Measurements from ENCODE around the gene CBLIF.
"Not testable (repeated sequence)": the region's sequence is repeated elsewhere in the genome, so short reads cannot be mapped to it uniquely, and the experiment has no call there.

Gene CBLIF

GRCh38 chr11:59845399-59845798 is at the start of gene CBLIF:
TSS of gene CBLIF (minus strand) at chr11:59845499. CDS start at chr11:59845453, 46 bp downstream.
- DNase-seq (ENCODE audit: low spot score), result no peak

GRCh38 chr11:59894616-59895015 is 49.3 kb upstream of the CBLIF start:
- no peak for DNase-seq (ENCODE audit: low spot score)

DNA sequence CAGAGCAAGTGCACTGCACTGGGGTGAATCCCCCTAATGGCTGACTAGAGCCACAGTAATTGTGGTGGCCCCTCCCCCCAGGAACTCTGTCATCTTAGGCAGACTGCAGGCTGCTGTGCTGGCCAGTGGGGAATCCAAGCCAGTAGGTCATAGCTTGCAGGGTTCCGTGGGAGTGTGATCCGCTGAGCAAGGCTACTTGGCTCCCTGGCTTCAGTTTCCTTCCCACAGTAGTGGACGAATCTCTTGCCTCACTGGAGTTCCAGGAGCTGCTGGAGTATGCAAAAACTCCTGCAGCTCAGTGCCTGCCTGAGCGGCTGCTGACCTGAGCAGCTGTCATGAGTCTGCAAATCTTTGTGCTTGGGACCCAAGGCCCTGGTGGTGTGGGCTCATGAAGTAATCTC is 46.5 kb upstream of the CBLIF start:
- no peak for DNase-seq (ENCODE audit: low spot score)

GRCh38 chr11:59887156-59887555 is 41.9 kb upstream of the CBLIF start:
- DNase-seq (ENCODE audit: low spot score), result not testable (repeated sequence)

- DNase-seq (ENCODE audit: low spot score), result no peak
Measured at GRCh38 chr11:59883597-59883996, 38.3 kb upstream of the CBLIF start.

DNA sequence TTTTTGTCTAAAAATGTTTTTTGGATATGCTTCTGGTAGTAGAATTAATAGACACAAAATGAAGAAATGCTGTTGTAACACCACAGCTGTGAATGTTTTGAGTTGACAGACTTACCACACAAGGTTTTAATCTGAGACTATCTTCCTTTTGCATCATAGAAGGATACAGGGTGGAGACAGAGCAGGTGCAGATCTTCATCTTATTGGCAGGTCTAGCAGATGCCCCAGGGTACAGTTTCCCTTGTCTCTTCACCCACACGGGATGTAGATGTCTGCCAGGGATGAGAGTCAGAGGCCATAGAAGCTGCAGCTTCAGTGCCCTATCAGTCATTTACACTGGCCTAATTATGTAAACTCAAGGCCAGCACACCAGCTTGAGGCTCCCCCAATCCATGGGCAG is 34.3 kb upstream of the CBLIF start:
- DNase-seq (ENCODE audit: low spot score), result no peak

- DNase-seq (ENCODE audit: low spot score), result no peak
Measured at GRCh38 chr11:59878575-59878974, 33.3 kb upstream of the CBLIF start, which contains the start of gene OOSP3. TSS of gene OOSP3 (plus strand) at chr11:59878782. CDS start at chr11:59878809, 27 bp downstream.

DNA sequence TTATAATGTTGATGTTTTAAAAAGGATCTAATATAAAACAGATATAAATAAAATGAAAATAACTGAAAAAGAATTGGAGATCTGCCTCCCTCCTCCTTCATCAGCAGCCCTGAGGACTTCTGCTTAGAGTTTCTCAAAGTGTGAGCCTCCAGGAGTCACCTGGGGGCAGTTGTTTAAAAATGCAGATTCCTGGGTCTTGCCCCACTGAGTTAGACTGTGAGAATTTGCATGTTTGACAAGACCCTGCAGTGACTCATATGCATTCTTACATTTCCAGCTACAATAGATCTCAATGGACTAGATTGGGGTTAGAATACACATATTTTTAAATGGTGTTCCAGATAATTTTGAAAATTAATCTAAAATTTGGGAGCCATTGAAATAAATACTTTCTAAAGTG is 32.5 kb upstream of the CBLIF start:
- no peak for DNase-seq (ENCODE audit: low spot score)

GRCh38 chr11:59877325-59877724 is 32.0 kb upstream of the CBLIF start:
- DNase-seq (ENCODE audit: low spot score), result no peak

DNA sequence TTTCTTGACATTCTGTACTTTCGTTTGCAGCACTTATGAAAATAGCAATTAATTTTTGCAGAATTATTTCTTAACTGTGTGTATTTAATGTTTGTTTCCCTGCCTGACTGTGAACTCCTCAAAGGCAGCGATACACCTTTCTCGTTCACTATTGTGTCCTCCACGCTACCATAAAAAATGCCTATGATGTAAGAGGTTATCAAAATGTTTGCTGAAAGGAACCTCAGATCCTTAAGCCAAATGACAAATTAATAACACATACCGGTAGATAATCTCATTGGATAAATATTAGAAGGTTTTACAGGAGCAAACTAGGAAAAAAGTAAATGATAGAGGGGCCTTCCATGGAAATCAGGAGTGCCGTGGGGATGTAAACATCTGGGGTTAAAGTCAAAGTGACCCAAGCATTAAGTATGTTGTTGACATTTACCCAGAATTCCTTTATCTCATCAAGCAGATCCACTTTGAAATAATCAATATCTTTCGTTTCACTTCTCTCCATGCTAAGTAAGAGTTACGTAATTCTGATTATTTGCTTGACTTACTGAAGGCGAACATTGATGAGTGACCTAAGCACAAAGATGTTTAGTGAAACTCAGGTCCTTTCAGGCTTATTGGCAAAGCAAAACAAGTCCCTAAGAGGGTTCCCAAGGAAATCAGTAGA is 30.7 kb upstream of the CBLIF start:
- DNase-seq (ENCODE audit: low spot score), result no peak

GRCh38 chr11:59872076-59872475 is 26.8 kb upstream of the CBLIF start:
- DNase-seq (ENCODE audit: low spot score), result no peak

DNA sequence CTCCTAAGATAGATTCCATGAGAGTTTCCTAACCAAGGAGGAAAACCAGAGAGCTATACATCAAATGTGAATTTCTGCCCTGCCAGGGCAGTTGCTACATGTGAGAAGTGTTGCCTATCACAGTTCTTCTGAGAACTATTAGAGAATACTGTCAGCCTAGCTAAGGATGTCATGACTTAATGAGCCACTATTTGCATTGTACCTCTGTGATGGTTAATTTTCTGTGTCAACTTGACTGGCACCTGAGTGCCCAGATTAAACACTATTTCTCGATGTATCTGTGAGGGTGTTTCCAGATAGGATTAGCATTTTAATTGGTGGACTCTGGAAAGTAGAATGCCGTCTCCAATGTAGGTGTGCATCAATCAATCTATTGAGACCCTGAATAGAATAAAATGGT is 22.6 kb upstream of the CBLIF start:
- no peak for DNase-seq (ENCODE audit: low spot score)

DNA sequence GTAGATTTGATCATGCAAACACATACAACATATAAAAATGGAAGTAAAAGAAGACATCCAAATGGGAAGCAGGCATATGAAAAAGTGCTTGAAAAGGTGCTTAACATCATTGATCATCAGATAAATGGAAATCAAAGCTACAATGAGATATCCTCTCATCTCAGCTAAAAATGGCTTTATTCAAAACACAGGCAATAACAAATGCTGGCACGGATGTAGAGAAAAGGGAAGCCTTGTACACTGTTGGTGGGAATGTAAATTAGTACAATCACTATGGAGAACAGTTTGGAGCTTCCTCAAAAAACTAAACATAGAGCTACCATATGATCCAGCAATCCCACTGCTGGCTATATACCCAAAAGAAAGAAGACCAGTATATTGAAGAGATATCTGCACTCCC is 21.5 kb upstream of the CBLIF start:
- no peak for DNase-seq (ENCODE audit: low spot score)

GRCh38 chr11:59866397-59866796 is 21.1 kb upstream of the CBLIF start, which contains the start of gene TCN1:
TSS of gene TCN1 (minus strand) at chr11:59866487. CDS start at chr11:59866470, 17 bp downstream.
- DNase-seq (ENCODE audit: low spot score), result no peak

- no peak for DNase-seq (ENCODE audit: low spot score)
Measured at GRCh38 chr11:59865031-59865430, 19.7 kb upstream of the CBLIF start.

- no peak for DNase-seq (ENCODE audit: low spot score)
Measured at GRCh38 chr11:59862252-59862651, 17.0 kb upstream of the CBLIF start.

GRCh38 chr11:59859673-59860072 is 14.4 kb upstream of the CBLIF start:
- DNase-seq (ENCODE audit: low spot score), result no peak

DNA sequence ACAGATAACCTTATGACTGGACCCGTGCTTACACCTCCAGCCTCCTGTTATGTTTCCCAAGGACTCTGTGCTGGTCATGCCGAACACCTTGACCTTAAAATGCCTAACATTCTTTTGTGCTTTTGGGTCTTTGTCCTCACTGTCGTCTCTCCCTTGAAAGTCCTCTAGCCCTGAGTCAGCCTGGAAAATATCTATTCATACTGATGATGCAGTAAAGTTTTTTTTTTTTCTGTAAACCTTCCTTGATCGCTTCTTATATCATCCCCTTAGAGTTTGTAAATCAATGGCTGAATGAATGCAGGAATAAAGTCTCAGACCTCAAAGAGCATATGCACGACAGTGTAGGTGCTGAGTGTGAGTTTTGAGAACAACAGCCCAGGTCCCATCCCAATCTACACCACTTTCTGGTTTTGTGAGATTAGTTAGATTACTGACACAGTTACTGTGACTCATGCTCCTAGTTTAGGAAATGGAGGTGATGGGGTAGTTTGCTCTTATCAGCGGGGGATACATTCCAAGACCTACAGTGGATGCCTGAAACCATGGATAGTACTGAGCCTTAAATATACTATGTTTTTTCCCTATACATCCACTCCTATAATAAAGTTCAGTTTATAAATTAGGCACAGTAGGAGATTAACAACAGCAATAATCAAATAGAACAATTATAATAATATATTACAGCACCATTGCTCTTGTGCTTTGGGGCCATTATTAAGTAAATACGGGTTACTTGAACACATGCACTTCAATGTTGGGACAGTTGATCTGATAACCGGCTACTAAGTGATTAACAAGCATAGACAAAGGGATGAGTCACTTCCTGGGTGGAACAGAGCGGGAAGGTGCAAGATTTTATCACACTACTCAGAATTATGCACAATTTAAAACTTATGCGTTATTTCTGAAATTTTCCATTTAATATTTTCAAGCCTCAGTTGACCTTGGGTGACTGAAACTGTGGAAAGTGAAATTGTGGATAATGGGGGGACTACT is 12.4 kb upstream of the CBLIF start:
- DNase-seq (ENCODE audit: low spot score), result no peak

- no peak for DNase-seq (ENCODE audit: low spot score)
Measured at GRCh38 chr11:59854871-59855270, 9.6 kb upstream of the CBLIF start.

- not testable (repeated sequence) for DNase-seq (ENCODE audit: low spot score)
Measured at GRCh38 chr11:59851416-59851815, 6.1 kb upstream of the CBLIF start.

GRCh38 chr11:59849551-59849950 is 4.3 kb upstream of the CBLIF start:
- DNase-seq (ENCODE audit: low spot score), result not testable (repeated sequence)

- DNase-seq (ENCODE audit: low spot score), result no peak
Measured at GRCh38 chr11:59849129-59849528, 3.8 kb upstream of the CBLIF start.

GRCh38 chr11:59848439-59848838 is 3.1 kb upstream of the CBLIF start:
- DNase-seq (ENCODE audit: low spot score), result not testable (repeated sequence)

All from cerebellar cortex (tissue), 1 donor.